ENCODE measurements around the gene PLCD1. TPM values are rescaled to one million over a fixed set of nuclear protein-coding genes. Genes with fewer than 3 reads are reported as not detected.

Gene PLCD1
- total and polyA plus RNA-seq, 2 of the 13 experiments (the other 11 are each of a cell fraction or from before 2014, with no cell fraction given) = 10.1 to 12.4 TPM

DNA sequence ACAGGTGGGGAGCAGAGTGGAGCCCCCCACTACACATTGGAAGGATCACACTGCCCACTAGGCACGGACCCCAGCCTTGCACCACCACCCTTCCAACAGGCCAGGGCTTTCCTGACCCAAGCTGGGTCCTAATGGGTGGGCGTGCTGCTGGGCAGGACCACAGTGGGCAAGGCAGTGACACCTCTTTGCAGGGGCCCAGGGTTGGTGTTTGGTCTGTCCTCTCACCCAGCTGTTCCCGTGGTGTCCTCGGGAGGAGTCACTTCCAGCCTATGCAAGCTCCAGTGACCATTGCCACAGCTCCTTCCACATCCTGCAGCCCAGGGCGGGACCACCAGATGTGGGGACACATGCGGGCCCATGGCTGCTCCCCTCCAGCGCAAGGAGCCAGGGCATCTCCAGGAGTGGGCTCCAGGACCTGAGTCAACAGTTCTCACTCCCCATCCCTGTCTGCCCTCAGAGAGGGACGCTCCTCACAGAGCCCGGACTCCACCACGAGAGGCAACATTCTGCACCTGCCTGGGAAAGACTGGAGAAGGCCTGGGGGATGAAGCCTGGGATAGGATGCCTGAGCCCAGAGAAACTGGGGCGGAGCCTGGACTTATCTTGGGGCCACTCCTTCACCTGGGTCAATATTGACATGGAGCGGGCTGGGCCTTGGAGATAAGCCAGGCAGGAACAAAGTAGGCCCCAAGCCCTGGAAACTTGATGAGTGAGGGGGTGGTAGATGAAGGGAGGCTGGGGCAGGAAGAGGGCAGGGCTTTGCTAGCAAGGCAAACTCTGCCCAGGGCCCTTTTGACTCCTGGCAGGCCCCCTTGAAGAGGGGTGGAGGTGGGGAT is 42.7 kb downstream of the PLCD1 start (continued):
- TF ChIP-seq TARDBP (CRISPR knock-in tag; IDR thresholded peaks at IDR 0.05) = no peak; the same call in 1 of the 2 replicates
- TF ChIP-seq CENPX (CRISPR knock-in tag; IDR thresholded peaks at IDR 0.05) = no peak
- TF ChIP-seq, protein P1, sequence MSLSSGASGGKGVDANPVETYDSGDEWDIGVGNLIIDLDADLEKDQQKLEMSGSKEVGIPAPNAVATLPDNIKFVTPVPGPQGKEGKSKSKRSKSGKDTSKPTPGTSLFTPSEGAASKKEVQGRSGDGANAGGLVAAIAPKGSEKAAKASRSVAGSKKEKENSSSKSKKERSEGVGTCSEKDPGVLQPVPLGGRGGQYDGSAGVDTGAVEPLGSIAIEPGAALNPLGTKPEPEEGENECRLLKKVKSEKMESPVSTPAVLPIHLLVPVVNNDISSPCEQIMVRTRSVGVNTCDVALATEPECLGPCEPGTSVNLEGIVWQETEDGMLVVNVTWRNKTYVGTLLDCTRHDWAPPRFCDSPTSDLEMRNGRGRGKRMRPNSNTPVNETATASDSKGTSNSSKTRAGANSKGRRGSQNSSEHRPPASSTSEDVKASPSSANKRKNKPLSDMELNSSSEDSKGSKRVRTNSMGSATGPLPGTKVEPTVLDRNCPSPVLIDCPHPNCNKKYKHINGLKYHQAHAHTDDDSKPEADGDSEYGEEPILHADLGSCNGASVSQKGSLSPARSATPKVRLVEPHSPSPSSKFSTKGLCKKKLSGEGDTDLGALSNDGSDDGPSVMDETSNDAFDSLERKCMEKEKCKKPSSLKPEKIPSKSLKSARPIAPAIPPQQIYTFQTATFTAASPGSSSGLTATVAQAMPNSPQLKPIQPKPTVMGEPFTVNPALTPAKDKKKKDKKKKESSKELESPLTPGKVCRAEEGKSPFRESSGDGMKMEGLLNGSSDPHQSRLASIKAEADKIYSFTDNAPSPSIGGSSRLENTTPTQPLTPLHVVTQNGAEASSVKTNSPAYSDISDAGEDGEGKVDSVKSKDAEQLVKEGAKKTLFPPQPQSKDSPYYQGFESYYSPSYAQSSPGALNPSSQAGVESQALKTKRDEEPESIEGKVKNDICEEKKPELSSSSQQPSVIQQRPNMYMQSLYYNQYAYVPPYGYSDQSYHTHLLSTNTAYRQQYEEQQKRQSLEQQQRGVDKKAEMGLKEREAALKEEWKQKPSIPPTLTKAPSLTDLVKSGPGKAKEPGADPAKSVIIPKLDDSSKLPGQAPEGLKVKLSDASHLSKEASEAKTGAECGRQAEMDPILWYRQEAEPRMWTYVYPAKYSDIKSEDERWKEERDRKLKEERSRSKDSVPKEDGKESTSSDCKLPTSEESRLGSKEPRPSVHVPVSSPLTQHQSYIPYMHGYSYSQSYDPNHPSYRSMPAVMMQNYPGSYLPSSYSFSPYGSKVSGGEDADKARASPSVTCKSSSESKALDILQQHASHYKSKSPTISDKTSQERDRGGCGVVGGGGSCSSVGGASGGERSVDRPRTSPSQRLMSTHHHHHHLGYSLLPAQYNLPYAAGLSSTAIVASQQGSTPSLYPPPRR (CRISPR knock-in tag; IDR thresholded peaks at IDR 0.05; ENCODE audit: borderline replicate concordance) = peak; percentile 78
- TF ChIP-seq AGO2 (optimal IDR thresholded peaks at IDR 0.05; ENCODE audit: low read depth, low read length) = peak; percentile 94
- TF ChIP-seq BCL3 (CRISPR knock-in tag; IDR thresholded peaks at IDR 0.05) = no peak
- no peak for TF ChIP-seq ZNF556 (CRISPR knock-in tag; IDR thresholded peaks at IDR 0.05; ENCODE audit: borderline replicate concordance)
- TF ChIP-seq ZKSCAN5 (CRISPR knock-in tag; IDR thresholded peaks at IDR 0.05) = no peak
- peak; percentile 69 for TF ChIP-seq GATAD2A (CRISPR knock-in tag; IDR thresholded peaks at IDR 0.05)
- TF ChIP-seq KDM5A (IDR thresholded peaks at IDR 0.05; ENCODE audit: borderline replicate concordance, low read length) = no peak
- no peak for TF ChIP-seq THYN1 (CRISPR knock-in tag; IDR thresholded peaks at IDR 0.05; ENCODE audit: borderline replicate concordance, low read depth)
- no peak for TF ChIP-seq PRMT3 (CRISPR knock-in tag; IDR thresholded peaks at IDR 0.05; ENCODE audit: borderline replicate concordance, low read depth)
- TF ChIP-seq DNMT3B (CRISPR knock-in tag; conservative IDR thresholded peaks at IDR 0.05) = no peak
- TF ChIP-seq NBN (conservative IDR thresholded peaks at IDR 0.05) = no peak
- no peak for TF ChIP-seq SCMH1 (CRISPR knock-in tag; IDR thresholded peaks at IDR 0.05; ENCODE audit: borderline replicate concordance)
- TF ChIP-seq ZNF773 (CRISPR knock-in tag; IDR thresholded peaks at IDR 0.05; ENCODE audit: borderline replicate concordance) = no peak
- no peak for TF ChIP-seq PHF20 (CRISPR knock-in tag; IDR thresholded peaks at IDR 0.05)
- peak; percentile 89; the same call in 1 of the 2 replicates for TF ChIP-seq SMARCC2 (IDR thresholded peaks at IDR 0.05)
- peak; percentile 66; the same call in 1 of the 2 replicates for TF ChIP-seq ZNF503 (CRISPR knock-in tag; IDR thresholded peaks at IDR 0.05)
- no peak for TF ChIP-seq NCOA1 (CRISPR knock-in tag; IDR thresholded peaks at IDR 0.05)
- 0 out of 2 replicates have a peak, but pooled peaks have one; percentile 23 for TF ChIP-seq PPARG (CRISPR knock-in tag; conservative IDR thresholded peaks at IDR 0.05)
- no peak for TF ChIP-seq ARNT2 (CRISPR knock-in tag; IDR thresholded peaks at IDR 0.05; ENCODE audit: low read depth)

All from HepG2 (cell line).